Renal cortex interstitium (tissue), 11 donors: ENCODE measurements around the gene AJUBA. TPM values are rescaled to one million over a fixed set of nuclear protein-coding genes. Genes with fewer than 3 reads are reported as not detected.
A peak's percentile ranks its signal among the peaks of the same experiment; 100 is the strongest.
"Not testable (repeated sequence)": the region's sequence is repeated elsewhere in the genome, so short reads cannot be mapped to it uniquely, and the experiment has no call there.

Experiments used
- DNase-seq, 11 donors: peaks; one replicate each; pipeline ENCODE4 v3.0.0-alpha.2; 2013; ENCODE audit warnings: low read depth in 9 of 11, low spot score in 4 of 11; ENCODE audit errors: extremely low read depth in 1 of 11
- polyA plus RNA-seq, 3 donors: library from polyadenylated mRNA; unstranded; fragments of 120-200 nt; gene quantifications; one replicate each; pipeline ENCODE4 v1.2.1, GENCODE V29; 2013; ENCODE audit not compliant: insufficient read length in 3 of 3

AJUBA gene
- polyA plus RNA-seq, 3 donors: 80.7 to 100 (median 95.1) TPM

DNA sequence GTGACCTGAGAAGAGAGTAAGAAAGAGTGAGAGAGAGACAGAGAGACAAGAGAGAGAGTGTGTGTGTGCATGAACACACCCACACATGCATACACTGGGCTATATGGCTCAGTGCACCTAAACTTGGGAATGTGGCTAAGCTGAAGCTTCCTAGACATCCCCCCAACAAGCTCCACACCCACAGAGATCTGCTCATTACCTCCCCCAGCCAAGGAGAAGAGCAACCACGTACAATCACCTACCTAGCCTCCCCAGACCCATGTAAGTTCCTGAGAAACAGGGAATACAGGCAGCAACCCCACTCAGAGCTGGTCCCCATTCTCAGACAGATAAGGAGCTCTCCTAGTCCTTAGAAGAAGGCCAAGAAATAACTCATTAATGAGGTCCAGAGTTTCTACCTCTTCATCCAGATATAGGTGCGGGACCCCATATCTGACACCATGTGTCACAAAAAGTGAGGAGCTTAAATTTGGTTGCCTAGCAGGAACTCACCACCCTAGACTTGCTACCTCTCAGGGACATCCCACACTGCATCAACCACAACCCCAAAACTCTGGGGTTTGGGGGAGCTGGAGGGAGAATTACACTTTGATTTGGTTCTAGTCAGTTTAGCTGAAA, 9.9 kb downstream of the AJUBA start:
- no peak for DNase-seq

DNA sequence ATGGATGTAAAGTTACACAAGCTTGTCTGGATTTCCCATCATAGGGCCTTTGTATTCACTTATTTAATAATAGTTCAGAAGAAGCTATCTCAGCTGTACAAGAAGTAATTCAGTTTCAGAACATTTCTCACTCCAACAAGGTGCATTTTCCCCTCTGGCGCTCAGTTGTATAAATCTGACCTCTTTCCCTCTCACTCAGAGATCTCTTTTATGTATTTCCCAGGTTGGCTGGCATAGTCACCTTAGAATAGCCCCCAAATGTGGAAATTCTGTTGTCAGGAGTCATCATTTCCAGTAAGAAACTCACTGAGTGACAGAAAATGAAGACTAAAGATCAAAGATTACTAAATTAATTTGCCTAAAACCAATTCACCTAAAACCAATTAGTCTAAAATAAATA, 11.2 kb downstream of the AJUBA start:
- no peak for DNase-seq

DNA sequence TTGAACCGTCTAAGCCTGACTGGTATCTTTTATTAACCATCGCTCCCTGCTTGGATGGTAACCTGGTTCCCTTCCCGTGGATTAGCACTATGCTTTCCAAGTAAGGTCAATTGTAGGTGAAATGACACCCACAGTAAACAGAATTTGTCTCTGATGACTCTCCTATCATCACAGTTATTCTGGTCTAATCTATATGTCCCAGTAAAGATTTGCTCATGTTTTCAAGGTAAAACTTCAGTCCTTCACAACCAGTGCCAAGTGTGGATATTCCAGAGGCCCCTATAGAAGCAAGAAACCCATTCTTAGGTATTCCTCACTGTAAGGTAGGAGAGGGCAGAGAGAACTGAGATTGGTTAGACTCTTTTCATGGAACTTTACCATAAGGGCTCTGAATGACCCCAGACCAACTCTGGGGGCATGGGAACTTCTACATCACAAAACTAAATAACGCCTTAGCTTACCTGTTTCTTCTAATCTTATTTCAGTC, 15.5 kb downstream of the AJUBA start:
- no peak for DNase-seq

DNA sequence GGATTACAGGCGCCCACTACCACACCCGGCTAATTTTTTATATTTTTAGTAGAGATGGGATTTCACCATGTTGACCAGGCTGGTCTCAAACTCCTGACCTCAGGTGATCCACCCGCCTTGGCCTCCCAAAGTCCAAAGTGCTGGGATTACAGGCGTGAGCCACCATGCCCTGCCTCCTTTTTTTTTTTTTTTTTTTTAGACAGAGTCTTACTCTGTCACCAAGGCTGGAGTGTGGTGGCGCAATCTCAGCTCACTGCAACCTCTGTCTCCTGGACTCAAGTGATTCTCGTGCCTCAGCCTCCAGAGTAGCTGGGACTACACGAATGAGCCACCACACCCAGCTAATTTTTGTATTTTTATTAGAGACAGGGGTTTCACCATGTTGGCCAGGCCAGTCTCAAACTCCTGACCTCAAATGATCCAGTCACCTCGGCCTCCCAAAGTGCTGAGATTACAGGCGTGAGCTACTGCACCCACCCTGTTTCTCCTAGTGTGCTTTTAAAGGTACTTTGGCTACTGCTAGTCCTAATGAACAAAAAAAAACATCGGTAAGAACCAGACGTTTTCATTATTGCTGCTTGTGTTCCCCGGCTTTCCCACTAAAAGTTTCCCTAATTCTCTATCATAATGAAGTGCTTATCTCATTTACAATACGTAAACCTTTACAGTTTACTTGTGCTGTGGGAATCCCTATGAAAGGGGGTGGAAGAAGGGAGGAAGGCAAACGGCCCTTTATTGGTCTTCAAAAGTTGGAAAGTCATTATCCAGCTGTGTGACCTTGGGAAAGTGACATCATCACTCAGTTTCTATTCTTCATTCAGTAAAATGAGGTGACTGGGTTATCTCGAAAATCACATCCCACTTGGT, 16.2 kb downstream of the AJUBA start:
- DNase-seq: not testable (repeated sequence)

DNA sequence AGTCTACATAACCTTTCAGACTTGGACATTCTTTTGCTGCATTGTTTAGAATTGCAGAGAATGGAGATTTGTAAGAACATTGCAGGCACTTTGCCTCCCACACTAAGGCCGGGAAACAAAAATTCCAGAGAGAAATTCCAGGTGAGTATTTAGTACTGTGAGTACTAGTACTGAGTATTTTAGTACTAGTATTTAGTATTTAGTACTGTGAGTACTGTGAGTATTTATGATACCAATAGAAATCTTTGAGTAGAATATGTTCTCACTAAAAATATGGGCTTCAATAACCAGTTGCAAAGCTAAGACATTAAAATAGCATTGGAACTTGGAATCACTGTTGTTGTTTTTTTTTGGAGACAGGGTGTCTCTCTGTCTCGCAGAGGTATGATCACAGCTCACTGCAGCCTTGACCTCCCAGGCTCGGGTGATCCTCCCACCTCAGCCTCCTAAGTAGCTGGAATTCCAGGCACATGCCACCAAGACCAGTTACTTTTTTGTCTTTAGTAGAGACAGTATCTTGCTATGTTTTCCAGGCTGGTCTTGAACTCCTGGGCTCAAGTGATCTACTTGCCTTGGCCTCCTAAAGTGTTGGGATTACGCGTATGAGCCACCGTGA, 20.2 kb downstream of the AJUBA start:
- DNase-seq: no peak

DNA sequence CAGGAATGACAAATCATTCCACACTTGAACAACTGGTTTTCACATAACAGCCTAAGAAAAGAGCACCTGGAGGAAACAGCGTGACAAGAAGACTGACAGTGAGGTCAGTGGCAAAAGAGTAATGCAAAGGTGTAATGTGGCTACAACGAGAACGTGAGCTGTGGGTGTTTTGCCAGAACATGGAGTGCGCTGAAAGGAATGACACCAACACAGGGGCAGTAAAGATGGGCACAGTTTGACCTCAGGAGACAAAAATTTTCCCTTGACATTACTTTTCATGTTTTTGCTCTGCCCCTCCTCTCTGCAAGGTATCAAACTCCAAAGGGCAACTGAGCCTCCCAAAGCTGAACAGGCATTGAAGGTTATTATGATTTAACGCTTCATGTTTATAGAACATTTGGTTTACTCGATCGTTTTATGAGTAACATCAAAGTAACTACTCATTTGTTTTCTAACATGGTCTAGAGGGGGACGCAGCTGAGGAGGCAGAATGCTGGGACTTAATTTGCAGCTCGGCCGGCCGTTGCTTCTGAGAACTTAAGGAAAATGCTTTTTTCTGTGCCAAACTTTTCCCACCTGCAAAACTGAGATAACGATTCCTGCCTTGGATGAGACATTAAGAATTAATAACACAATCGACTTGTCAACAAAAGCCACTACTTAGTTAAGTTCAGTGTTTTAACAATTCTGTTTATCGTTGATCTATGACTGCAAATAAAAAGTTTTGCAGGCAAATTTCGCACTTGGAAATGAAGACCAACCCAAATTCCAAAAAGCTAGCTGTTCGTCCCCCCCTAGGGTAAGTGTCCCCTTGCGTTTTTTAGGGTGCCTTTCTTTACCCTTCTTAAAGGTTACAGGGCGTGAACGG, 26.4 kb downstream of the AJUBA start:
- DNase-seq: no peak

DNA sequence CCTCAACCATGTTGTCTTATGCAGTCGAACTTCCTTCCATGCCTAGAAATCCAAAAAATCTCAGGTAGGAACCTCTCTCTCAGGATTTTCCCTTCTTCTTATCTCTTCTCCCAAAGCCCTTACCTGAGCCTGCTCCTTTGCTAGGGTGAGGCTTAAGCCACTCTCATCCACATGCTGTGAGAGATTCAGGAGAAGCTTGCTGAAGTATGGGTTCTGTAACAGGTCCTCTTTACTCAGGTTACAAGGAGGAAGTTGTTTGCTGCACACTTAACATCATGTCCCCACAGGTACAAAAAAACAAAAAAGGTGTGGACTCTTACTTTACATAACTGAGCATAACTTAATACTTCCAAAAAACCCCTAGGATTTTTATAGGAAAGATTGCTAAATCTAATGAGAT, 29.9 kb downstream of the AJUBA start:
- no peak for DNase-seq

DNA sequence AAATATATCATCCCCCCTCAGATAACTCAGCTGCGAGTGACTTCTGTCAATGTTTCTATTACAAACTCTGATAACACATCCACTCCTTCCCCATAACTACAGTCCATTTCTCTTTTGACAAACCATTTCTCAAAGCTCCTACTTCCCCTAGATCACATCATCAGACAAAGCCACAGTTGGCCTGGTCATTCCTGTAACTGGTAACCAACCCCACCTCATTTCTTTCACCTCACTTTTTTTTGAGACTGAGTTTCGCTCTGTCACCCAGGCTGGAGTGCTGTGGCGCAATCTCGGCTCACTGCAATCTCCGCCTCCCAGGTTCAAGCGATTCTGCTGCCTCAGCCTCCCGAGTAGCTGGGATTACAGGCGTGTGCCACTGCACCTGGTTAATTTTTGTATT, 30.6 kb downstream of the AJUBA start:
- not testable (repeated sequence) for DNase-seq

DNA sequence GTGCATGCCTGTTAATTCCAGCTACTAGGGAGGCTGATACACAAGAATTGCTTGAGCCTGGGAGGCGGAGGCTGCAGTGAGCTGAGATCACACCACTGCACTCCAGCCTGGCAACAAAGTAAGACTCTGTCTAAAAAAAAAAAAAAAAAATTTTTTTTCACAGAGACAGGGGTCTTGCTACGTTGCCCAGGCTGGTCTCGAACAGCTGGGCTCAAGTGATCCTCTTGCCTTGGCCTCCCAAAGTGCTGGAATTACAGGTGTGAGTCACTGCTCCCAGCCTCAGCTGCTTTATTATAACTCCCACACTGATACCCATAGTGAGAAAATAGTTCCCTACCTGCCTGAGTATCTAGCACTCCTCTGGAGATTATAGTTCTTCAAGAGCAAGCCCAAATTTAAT, 36.7 kb downstream of the AJUBA start:
- DNase-seq: no peak

DNA sequence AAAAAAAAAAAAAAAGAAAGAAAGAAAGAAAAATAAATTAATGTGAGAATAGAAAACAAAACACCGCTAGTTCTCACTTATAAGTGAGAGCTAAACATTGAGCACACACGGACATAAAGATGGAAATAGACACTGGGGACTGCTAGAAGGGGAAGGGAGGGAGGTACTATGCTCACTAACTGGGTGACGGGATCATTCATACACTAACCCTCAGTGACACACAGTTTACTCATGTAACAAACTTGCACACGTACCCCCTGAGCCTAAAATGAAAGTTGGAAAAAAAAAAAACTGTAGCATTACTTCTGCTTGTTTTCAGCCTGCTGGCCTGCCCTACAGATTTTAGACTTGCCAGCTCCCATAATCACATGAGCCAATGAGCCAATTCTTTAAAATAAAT, 42.7 kb downstream of the AJUBA start:
- DNase-seq: no peak

DNA sequence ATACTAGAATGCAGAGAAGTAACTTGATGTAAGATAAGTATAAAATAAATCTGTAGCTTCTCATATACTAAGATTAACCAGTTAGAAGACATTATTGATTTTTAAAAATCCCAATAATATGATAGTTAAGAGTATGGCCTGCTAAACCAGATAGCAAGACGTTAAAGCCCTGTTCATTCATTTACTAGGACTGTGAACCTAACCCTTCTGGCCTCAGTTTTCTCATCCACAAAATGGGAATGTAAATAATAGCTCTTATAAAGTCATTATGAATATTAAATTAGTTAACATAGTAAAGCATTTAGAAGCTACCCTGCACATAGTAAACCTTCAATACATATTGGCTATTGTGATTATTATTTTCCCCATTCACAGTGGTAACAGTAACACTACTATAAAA, 47.2 kb downstream of the AJUBA start:
- no peak for DNase-seq

DNA sequence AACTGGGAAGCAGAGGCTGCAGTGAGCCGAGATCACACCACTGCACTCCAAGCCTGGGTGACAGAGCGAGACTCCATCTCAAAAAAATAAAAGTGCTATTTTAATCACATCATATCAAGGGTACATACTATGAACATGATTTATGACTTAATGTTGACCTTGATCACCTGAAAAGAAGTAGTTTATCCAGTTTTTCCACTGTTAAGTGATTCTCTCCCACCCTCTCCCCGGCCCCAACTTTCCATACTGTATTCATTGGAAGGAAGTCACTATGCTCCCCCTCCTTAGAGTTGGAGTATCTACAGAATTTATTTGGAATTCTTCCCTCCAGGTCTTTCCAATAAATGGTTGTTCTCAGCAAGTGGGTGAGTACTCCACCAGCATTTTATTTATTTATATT, 50.2 kb downstream of the AJUBA start:
- DNase-seq: no peak

DNA sequence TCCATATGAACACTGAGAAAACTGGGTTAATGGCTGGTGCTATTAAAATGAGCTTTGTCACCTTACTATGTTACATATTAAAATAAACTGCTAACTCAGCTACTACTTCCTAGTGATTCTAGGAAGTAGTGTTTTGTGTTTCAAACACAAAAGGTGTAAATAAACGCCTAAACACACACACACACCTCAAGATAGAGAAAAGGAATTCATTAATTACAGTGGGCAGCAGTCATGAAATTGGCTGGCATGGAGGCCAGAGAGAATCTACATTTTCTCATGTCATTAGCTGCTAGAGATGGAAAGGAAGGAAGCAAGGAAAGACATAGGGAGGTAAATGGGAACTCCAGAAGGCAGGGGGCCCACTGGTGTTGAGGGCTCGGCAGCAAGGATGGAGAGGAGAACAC, 52.4 kb downstream of the AJUBA start:
- DNase-seq: peak in 3 of 11 donors; percentile 15 to 29 (median 29)

DNA sequence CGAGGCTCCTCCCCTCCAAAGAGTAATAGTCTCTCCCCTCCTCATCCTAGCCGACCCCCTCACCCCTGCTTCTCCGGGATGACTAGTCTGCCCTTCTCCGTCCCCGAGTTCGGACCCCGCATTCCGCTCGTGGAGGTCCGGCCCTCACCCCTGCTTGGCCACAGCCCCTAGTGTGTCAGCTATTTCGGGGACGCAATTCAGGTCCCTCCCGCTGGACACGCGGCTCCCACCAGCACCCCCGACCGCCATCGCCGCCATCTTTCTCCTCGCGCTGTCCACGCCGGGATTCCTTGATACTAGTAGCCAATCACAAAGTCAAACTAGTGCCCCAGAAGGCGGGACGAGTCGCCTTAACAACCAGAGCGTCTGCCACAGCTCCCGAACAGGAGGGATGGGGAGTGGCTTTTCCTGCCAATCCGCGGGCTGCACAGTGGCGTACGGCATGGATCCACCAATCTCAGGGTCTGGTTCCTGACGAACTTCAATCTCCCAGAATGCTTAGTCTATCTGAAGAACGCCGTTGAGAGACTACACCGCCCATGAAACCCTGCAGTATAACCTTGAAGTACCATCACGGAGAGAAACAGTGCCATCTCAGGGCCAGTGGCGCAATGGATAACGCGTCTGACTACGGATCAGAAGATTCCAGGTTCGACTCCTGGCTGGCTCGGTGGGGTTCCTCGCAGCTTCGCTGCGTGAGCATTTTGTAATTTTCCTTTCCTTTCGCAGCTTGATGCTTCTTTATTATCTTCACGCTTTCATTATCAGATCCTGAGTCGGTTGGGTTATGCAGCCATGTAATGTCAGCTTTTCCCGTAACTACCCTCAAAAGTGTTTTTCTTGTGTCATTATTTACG, 53.0 kb downstream of the AJUBA start, which contains the start of gene PRMT5:
Gene PRMT5, minus strand, starts transcription at position 273 of the 857 bp plus-strand sequence. Its CDS starts 15 bp downstream, at position 258.
- DNase-seq: peak; percentile 97 to 100 (median 99)

DNA sequence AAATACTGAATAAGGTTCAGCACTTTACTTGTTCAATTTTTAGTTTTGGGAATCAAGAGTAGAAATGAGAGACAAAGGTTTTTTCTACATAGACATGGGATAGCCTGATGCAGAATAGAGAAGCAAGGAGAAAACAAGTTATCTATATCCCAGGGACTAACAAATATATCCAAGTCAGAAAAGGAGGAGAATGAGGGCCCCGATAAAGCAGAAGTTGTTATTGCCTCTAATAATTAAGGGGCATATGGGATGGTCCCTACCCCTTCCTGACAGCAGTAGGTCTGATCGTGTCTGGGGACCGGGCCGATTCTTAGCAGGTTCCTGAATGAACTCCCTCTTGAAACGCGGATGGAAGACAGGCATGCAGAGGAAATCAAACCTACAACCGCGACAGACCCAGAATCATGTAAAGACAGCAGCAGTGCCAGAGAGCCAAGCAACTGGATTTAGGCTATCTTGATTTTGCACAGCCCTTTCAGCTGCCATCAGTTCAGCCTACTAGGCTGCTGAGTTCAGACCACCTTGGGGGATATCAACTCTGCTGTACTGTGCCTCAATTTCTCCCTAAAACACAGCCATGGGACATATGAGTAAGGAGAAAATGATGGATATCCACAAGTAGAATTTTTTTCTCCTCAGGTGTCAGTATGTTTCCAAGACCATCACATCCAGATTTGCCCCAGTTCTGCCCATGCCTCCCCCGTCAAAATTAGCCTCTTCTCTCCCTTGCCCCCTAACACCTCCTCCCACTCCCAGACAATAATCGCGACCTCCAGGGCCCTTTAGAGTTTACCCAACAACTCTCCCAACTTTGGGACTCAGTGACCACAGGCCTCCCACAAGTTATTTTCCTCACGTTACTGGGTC, 53.9 kb downstream of the AJUBA start:
- DNase-seq: no peak

DNA sequence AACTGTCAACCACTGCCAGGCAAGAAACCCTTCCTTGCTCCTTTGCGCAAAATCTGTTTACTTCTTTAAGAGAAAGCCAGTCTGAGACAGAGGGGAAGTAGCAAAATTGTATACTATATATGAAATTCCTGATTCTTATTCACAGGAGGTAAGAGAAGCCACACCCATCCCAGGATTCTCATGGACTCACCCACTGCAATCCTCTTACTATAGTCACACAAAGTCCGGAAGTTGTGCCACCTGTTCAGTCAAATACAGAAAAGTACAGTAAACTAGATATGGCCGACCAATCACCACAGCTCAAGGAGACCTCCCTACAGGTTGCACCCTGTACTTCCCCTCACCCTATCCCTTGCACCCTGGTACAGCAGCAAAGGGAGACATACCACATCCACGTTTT, 56.0 kb downstream of the AJUBA start:
- DNase-seq: no peak

DNA sequence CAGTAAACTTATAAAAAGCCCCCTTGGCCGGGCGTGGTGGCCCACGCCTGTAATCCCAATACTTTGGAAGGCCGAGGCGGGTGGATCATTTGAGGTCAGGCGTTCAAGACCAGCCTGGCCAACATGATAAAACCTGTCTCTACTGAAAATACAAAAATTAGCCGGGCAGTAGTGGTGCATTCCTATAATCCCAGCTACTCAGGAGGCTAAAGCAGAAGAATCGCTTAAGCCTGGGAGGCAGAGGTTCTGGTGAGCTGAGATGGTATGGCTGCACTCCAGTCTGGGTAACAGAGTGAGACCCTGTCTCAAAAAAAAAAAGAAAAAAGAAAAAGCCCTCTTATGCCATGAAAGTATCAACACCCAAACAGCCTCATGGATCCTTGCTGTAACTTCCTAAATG, 56.8 kb downstream of the AJUBA start:
- DNase-seq: no peak
